ENCODE data around the gene ING1. TPM values are rescaled to one million over a fixed set of nuclear protein-coding genes. Genes with fewer than 3 reads are reported as not detected.

Gene ING1
- total RNA-seq, 2 experiments from 2014 or later: 19.6 to 19.7 TPM

Other genes starting within 250 kb of the ING1 start
- 1 to 10 TPM; 6.0 to 9.0 TPM for gene RAB20, start 152.0 kb upstream of the ING1 start, total RNA-seq
- 10 to 100 TPM; 19.6 to 23.3 TPM for gene NAXD, start 98.2 kb upstream of the ING1 start, total RNA-seq
- gene CARS2, start 7.6 kb upstream of the ING1 start, total RNA-seq: 10 to 100 TPM; 52.1 to 55.8 TPM
- gene ANKRD10, start 201.4 kb downstream of the ING1 start, total RNA-seq: 10 to 100 TPM; 65.1 to 91.8 TPM